ENCODE measurements around the gene BTBD9. TPM values are rescaled to one million over a fixed set of nuclear protein-coding genes. Genes with fewer than 3 reads are reported as not detected.

Gene BTBD9
- total and polyA plus RNA-seq, 9 of the 15 experiments (the other 6 are each of a cell fraction or from before 2014, with no cell fraction given): 0.08 to 1.6 (median 0.58) TPM

- TF ChIP-seq NUFIP1 (IDR thresholded peaks at IDR 0.05; ENCODE audit: partially characterized antibody) (no peak), SNRNP70 (optimal IDR thresholded peaks at IDR 0.05; ENCODE audit: low read depth, low read length) (no peak), STAT6 (CRISPR knock-in tag; IDR thresholded peaks at IDR 0.05) (no peak), FUS (optimal IDR thresholded peaks at IDR 0.05; ENCODE audit: low read depth, low read length) (no peak)
These were observed 210.2 kb downstream of the BTBD9 start (continued) for GRCh38 chr6:38429546-38429945.

GRCh38 chr6:38427492-38428210 is 212.1 kb downstream of the BTBD9 start:
- no peak overlapping the region for H3K4me2 ChIP-seq (ENCODE audit: insufficient read depth, low read length)
- H3K79me2 ChIP-seq (ENCODE audit: control insufficient read depth, insufficient read depth, low read length): no peaks in the 10 kb centered on the region
- no peaks in the 10 kb centered on the region for H3K9me3 ChIP-seq (replicated peaks; ENCODE audit: control insufficient read depth, insufficient read depth, low read depth, low read length)
- no peaks in the 10 kb centered on the region for H4K20me1 ChIP-seq (replicated peaks; ENCODE audit: control insufficient read depth, insufficient read depth, low read length)
- ChIA-PET POLR2A (interaction anchor here (0.6 kb wide), 1 partner anchor 34 kb away, joined by 3 read pairs; no protein-coding TSS in a partner anchor), CTCF (ENCODE audit: low intra/inter-chr PET ratio) (no interaction called here)
- WGBS (ENCODE audit: insufficient coverage, low coverage, missing lambda C conversion rate): 0% methylated on average over 2 of the region's 2 CpGs
- FAIRE-seq (no peak), ATAC-seq (no peak), DNase-seq (ENCODE audit: extremely low read depth in 1 of 4, low spot score in 3 of 4) (no peak)
- in situ Hi-C loops (cut with MboI) (no loop called here), intact Hi-C loops (cut with micrococcal nuclease) (no loop called here)
- peaks cover 15 to 23% of the 10 kb centered on the region in 2 experiments; a peak in 4 of 5 replicates for H3K27me3 ChIP-seq (ENCODE audit: control insufficient read depth in 2 of 2, insufficient read depth in 2 of 2, low read length in 2 of 2)
- H2AFZ ChIP-seq (ENCODE audit: low read depth, low read length): no peak overlapping the region
- no peaks in the 10 kb centered on the region for H3K9me1 ChIP-seq (ENCODE audit: control insufficient read depth, insufficient read depth, low read length)
- BruUV-seq (replicated peaks): no TSS peak
- H3K9ac ChIP-seq (ENCODE audit: insufficient read depth in 1 of 2, low read depth in 2 of 2, low read length in 2 of 2): no peak overlapping the region
- no peak overlapping the region for H3K27ac ChIP-seq (ENCODE audit: extremely low read depth, low read depth, low read length)
- no peaks in the 10 kb centered on the region for H3K36me3 ChIP-seq (ENCODE audit: control insufficient read depth, insufficient read depth, low read length)
- H3K4me3 ChIP-seq: no peak overlapping the region
- H3K4me1 ChIP-seq (replicated peaks in 1 of 2; ENCODE audit: control insufficient read depth in 2 of 2, insufficient read depth in 2 of 2, low read length in 2 of 2): no peaks in the 10 kb centered on the region
- no peak for TF ChIP-seq MGA (IDR thresholded peaks at IDR 0.05)
- no peak for TF ChIP-seq GABPB2 (CRISPR knock-in tag; conservative IDR thresholded peaks at IDR 0.05)
